Mammary epithelial cell (primary cell): ENCODE results near the gene ASPSCR1.

Experiments
- EZH2 ChIP-seq: IDR thresholded peaks from 2 replicates; pipeline ENCODE4 v1.6.1; 2012; ENCODE audit warnings: low read length, inconsistent platforms, borderline replicate concordance
- TF ChIP-seq, protein P1 (sequence below), 2 donors: IDR thresholded peaks in 1 of 2; conservative IDR thresholded peaks in 1 of 2; 2 replicates each; pipeline ENCODE4 v1.5.1; 2011 to 2012; ENCODE audit warnings: inconsistent platforms in 2 of 2, low read length in 2 of 2, mild to moderate bottlenecking in 2 of 2, control low read depth in 1 of 2, low read depth in 1 of 2; ENCODE audit not compliant: insufficient read depth in 1 of 2; ENCODE audit errors: extremely low read depth in 1 of 2

DNA sequence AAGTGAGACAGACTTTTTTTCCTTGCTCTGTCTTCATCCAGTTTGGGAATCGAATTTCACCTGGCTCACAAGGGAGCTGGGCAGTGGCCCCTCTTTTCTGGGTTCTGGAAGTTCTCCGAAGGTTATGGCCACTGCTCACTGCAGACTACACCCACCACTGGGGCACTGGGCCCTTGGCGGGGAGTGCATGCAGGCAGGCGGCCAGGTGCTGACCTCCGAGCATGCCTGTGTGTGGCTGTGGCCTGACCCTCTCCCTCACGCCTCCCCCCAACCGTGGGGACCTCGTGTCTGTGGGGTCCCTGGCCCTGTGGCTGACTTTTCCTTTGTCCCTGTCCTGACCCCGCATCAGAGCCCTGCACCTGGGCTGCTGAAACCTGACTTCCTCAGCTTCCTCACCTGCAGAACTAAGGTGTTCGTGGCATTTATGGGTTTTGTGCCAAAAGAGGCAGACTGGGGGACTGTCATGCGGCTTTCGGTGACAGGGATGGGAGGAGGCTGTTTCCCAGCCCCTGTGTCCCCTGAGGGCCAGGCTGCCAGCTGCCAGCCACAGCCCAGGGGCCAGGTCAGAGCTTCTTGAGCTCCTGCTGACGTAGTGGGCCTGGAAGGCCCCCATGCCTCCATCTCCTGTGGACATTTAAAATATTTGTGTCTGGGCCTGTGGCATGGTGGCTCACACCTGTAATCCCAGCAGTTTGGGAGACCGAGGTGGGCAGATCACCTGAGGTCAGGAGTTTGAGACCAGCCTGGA, 21.4 kb downstream of the ASPSCR1 start:
- TF ChIP-seq, protein P1, sequence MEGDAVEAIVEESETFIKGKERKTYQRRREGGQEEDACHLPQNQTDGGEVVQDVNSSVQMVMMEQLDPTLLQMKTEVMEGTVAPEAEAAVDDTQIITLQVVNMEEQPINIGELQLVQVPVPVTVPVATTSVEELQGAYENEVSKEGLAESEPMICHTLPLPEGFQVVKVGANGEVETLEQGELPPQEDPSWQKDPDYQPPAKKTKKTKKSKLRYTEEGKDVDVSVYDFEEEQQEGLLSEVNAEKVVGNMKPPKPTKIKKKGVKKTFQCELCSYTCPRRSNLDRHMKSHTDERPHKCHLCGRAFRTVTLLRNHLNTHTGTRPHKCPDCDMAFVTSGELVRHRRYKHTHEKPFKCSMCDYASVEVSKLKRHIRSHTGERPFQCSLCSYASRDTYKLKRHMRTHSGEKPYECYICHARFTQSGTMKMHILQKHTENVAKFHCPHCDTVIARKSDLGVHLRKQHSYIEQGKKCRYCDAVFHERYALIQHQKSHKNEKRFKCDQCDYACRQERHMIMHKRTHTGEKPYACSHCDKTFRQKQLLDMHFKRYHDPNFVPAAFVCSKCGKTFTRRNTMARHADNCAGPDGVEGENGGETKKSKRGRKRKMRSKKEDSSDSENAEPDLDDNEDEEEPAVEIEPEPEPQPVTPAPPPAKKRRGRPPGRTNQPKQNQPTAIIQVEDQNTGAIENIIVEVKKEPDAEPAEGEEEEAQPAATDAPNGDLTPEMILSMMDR (conservative IDR thresholded peaks at IDR 0.05 in 1 of 2, IDR thresholded peaks at IDR 0.05 in 1 of 2; ENCODE audit: extremely low read depth in 1 of 2, insufficient read depth in 1 of 2, low read depth in 1 of 2, low read length in 2 of 2) = no peak
- TF ChIP-seq EZH2 = no peak
